ENCODE data around the gene FHIT. TPM values are rescaled to one million over a fixed set of nuclear protein-coding genes. Genes with fewer than 3 reads are reported as not detected.
A peak's percentile ranks its signal among the peaks of the same experiment; 100 is the strongest.

Gene FHIT
- total and polyA plus RNA-seq, 2 of the 4 experiments (the other 2 are of a cell fraction) = 0.07 TPM; not detected in 1

DNA sequence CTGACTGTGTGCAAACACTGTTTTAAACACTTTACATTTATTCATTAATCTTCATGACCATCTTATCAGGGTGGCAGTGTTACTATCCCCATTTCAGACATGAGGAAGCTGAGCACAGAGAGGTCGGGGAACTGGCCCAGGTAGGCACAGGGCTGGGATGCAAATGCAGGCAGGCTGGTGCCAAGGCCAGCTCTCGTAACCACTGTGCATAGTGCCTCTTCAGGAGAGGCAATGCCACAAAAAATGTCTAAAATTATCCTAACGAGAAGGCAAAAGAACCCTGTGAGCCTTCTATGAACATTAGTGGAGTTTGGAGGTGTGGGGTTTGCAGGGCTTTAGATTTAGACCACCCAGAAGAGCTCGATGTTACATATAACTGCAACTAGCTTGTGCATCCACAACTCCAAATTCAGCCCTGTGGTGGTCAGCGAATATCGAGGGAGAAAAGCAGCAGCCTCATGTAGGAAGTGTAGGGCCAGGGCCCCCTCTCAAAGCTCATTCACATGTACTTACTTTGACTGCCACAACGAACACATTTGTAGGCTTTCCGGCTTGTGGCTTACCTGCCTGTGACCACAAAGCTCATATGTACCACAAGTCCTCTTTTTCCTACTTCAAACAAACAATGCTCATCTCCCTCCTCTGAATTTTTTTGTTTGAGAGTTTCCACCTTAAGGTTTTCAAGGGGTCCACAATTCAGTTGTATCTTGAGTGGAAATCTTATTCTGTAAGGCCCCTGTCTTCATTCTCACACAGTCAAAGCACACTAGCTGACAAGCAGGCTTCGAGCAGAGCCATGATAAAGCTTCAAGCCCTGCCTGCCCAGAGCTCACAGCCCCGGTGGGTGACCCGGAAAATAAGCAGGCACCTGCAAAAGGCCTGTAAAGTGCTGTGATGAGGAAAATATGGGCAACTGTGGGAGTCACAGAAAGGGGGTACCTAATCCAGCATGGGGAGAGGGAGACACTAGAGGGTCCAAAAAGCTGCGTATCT lies 1478.5 kb downstream of the FHIT start:
- H3K9me1 ChIP-seq (ENCODE audit: insufficient read depth, low read length) = peaks cover 23% of the 10 kb centered on the region
- POLR2A ChIA-PET (ENCODE audit: unreplicated experiment) = interaction anchor here (0.6 to 0.7 kb wide), 2 partner anchors 10 to 45 kb away, joined by 3 read pairs; no protein-coding TSS in a partner anchor
- no peak overlapping the region for H3K9ac ChIP-seq (ENCODE audit: low read depth, low read length)
- H4K91ac ChIP-seq (ENCODE audit: insufficient read depth, low read depth, low read length) = peak overlapping the region; percentile 73
- no peak for ATAC-seq (ENCODE audit: low read depth)
- WGBS, 2 experiments (ENCODE audit: extremely low coverage in 2 of 2, insufficient read length in 1 of 2) = 100% methylated on average over 1 of the region's 12 CpGs; no CpG with 5 or more reads in 1 of the 2 experiments
- peak overlapping the region; percentile 72 for H3K18ac ChIP-seq (ENCODE audit: low read depth, low read length)
- H4K20me1 ChIP-seq (ENCODE audit: insufficient read depth, low read length) = no peaks in the 10 kb centered on the region
- H3K4ac ChIP-seq (ENCODE audit: low read depth, low read length) = peak overlapping the region; percentile 82
- H3K36me3 ChIP-seq (ENCODE audit: control insufficient read depth, insufficient read depth, low read length) = no peaks in the 10 kb centered on the region
- in situ Hi-C loops (cut with MboI; ENCODE audit: low sequenced_read_pairs) = no loop called here
- H2BK15ac ChIP-seq (ENCODE audit: low read depth, low read length) = peak overlapping the region; percentile 35; the same call in 2 of the 3 replicates
- peak overlapping the region; percentile 89 for H2BK120ac ChIP-seq (ENCODE audit: low read depth, low read length)
- H4K5ac ChIP-seq (ENCODE audit: low read depth, low read length) = peak overlapping the region; percentile 58
- H3K79me1 ChIP-seq (ENCODE audit: low read depth in 1 of 2, low read length in 2 of 2) = no peaks in the 10 kb centered on the region
- BruUV-seq (replicated peaks) = no TSS peak
- no peak overlapping the region for H3K27ac ChIP-seq (ENCODE audit: insufficient read depth, low read length)
- no peak overlapping the region for H3K4me3 ChIP-seq (ENCODE audit: insufficient read depth, low read depth, low read length)
- no peak overlapping the region for H3K4me2 ChIP-seq (ENCODE audit: low read depth, low read length)
- no peak for DNase-seq
- peaks cover 15% of the 10 kb centered on the region for H3K4me1 ChIP-seq (ENCODE audit: control insufficient read depth, insufficient read depth, low read length)
- H3K27me3 ChIP-seq (ENCODE audit: control insufficient read depth, insufficient read depth, low read length) = no peaks in the 10 kb centered on the region
- TF ChIP-seq, protein P1, sequence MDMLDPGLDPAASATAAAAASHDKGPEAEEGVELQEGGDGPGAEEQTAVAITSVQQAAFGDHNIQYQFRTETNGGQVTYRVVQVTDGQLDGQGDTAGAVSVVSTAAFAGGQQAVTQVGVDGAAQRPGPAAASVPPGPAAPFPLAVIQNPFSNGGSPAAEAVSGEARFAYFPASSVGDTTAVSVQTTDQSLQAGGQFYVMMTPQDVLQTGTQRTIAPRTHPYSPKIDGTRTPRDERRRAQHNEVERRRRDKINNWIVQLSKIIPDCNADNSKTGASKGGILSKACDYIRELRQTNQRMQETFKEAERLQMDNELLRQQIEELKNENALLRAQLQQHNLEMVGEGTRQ (IDR thresholded peaks at IDR 0.05; ENCODE audit: low read depth, low read length) = no peak
- TF ChIP-seq POLR2A (IDR thresholded peaks at IDR 0.05; ENCODE audit: low read depth, low read length) (no peak), CHD1 (IDR thresholded peaks at IDR 0.05; ENCODE audit: low read depth, low read length) (no peak), MAZ (IDR thresholded peaks at IDR 0.05; ENCODE audit: borderline replicate concordance, low read depth, low read length) (no peak)
- peak overlapping the region; percentile 89 for H2BK20ac ChIP-seq (ENCODE audit: low read depth, low read length)
- dilution Hi-C loops (cut with HindIII; ENCODE audit: low sequenced_read_pairs, unreplicated experiment) = no loop called here
- H3K9me3 ChIP-seq (ENCODE audit: control insufficient read depth, insufficient read depth, low read length) = no peaks in the 10 kb centered on the region
- H2AK5ac ChIP-seq (ENCODE audit: low read depth, low read length) = peak overlapping the region; percentile 88; the same call in 1 of the 2 replicates
- no peak overlapping the region for H2AK9ac ChIP-seq (replicated peaks; ENCODE audit: low read depth, low read length, poor library complexity)
- H3K14ac ChIP-seq (replicated peaks; ENCODE audit: low read depth, low read length) = peak overlapping the region; percentile 65
- CTCF ChIA-PET = interaction anchor here (0.7 to 1.0 kb wide), 2 partner anchors 9 to 85 kb away, joined by 3 to 4 read pairs; no protein-coding TSS in a partner anchor
- peak overlapping the region; percentile 22; the same call in 1 of the 2 replicates for H3K56ac ChIP-seq (ENCODE audit: extremely low read depth, insufficient read depth, low read length)
- peak overlapping the region; percentile 79 for H2BK5ac ChIP-seq (ENCODE audit: low read depth, low read length, poor library complexity, severe bottlenecking)
- H4K8ac ChIP-seq (ENCODE audit: low read depth in 2 of 2, low read length in 2 of 2) = peak overlapping the region; percentile 5 to 68; a peak in 3 of 4 replicates
- intact Hi-C loops (cut with micrococcal nuclease) = loop anchor here (10.0 kb wide), 2 partner anchors 138 to 348 kb away; no protein-coding TSS in a partner anchor
- H3K23ac ChIP-seq (ENCODE audit: low read depth, low read length) = 0 out of 2 replicates have a peak overlapping the region, but pooled peaks have one; percentile 36
- H2AFZ ChIP-seq (replicated peaks; ENCODE audit: low read length, poor library complexity) = no peak overlapping the region
